GM10266 (cell line): Measurements from ENCODE around the gene TNFRSF1A.
"Not testable (repeated sequence)": the region's sequence is repeated elsewhere in the genome, so short reads cannot be mapped to it uniquely, and the experiment has no call there.

Experiments used
- DNase-seq: peaks from one replicate; pipeline ENCODE4 v3.0.0; 2012; ENCODE audit errors: extremely low spot score
- TF ChIP-seq, protein P1 (sequence below): IDR thresholded peaks from 2 replicates; pipeline ENCODE4 v1.5.1; 2012; ENCODE audit warnings: mild to moderate bottlenecking, low read depth; ENCODE audit not compliant: control insufficient read depth, insufficient read depth; ENCODE audit errors: missing control alignments

Gene TNFRSF1A

DNA sequence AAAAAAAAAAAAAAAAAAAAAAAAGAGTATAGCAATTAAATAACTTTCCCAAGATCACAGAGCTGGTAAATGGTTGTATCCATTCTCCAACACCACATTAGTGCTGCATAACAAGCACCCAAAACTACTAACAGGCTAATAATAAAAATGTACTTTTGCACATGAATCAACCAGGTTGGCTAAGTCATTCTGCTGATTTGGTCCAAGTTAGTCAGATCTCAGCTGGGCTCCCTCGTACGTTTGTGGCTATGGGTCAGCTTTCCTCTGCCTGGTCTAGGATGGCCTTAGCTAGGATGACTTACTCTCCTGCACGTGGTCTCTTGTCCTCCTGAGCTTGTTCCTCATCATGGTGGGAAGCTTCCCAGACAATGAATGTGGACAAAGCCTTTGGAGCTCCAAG, 39.3 kb downstream of the TNFRSF1A start:
- no peak for DNase-seq
- TF ChIP-seq, protein P1, sequence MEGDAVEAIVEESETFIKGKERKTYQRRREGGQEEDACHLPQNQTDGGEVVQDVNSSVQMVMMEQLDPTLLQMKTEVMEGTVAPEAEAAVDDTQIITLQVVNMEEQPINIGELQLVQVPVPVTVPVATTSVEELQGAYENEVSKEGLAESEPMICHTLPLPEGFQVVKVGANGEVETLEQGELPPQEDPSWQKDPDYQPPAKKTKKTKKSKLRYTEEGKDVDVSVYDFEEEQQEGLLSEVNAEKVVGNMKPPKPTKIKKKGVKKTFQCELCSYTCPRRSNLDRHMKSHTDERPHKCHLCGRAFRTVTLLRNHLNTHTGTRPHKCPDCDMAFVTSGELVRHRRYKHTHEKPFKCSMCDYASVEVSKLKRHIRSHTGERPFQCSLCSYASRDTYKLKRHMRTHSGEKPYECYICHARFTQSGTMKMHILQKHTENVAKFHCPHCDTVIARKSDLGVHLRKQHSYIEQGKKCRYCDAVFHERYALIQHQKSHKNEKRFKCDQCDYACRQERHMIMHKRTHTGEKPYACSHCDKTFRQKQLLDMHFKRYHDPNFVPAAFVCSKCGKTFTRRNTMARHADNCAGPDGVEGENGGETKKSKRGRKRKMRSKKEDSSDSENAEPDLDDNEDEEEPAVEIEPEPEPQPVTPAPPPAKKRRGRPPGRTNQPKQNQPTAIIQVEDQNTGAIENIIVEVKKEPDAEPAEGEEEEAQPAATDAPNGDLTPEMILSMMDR, result no peak

DNA sequence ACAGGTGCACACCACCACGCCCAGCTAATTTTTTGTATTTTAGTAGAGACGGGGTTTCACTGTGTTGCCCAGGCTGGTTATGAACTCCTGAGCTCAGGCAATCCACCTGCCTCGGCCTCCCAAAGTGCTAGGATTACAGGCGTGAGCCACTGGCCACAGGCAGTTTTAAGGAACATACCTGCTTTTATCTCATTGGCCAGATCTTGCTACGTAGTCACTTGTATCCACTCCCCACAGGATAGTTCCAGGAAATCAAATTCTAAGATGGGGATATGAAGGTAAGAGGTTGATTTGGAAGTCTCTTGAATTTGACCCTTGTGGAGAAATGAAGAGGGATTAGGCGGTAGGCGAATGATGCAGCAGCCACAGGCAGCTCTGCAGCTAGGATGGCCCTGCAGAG, 40.2 kb downstream of the TNFRSF1A start:
- DNase-seq, result no peak
- TF ChIP-seq, protein P1, result no peak

DNA sequence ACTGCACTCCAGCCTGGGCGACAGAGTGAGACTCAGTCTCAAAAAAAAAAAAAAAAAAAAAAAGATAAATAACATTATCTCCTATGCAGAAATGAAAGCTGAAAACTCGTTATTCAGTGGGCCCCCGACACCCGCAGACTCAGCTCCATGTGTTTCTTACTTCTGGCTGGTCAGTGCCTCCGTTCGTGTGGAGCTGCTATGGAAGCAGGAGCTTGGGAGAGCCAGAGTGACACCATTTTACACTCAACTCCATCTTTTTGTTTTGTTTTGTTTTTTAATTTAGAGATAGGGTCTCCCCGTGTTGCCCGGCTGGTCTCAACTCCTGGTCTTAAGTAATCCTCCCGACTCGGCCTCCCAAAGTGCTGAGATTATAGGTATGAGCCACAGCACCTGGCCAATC, 44.7 kb downstream of the TNFRSF1A start:
- TF ChIP-seq, protein P1, result no peak
- DNase-seq, result no peak

DNA sequence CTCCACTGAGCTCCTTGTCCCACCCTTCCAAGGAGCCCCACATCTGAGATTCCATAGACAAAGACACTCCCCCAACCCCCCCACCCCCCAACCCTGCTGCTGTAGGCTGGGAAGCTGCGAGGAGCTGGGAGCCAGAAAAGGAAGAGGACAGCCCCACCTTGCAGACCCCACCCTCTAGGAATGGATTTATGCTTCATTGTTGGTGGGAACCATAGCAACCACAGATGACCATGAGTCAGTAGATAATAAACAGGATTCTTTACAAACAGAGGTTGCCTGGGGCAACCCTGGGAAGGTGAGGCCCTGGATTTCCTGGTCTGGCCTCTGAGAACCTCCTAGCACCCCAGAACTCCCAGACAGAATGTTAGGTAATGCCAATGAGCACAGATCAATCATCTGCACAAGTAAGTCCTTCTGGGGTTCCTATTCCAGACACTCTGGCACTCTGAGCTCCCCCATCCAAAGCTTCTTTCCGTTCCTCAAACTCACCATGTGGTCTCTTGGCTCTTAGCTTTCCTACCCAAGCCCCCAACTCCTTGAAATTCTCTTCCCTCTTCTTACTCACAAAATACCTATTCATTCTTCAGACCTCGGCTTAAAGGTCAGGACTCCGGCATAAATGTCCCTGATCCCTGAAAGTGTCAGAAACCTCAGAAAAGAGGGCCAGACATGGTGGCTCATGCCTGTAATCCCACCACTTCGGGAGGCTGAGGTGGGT, 46.6 kb downstream of the TNFRSF1A start:
- TF ChIP-seq, protein P1, result no peak
- DNase-seq, result no peak

DNA sequence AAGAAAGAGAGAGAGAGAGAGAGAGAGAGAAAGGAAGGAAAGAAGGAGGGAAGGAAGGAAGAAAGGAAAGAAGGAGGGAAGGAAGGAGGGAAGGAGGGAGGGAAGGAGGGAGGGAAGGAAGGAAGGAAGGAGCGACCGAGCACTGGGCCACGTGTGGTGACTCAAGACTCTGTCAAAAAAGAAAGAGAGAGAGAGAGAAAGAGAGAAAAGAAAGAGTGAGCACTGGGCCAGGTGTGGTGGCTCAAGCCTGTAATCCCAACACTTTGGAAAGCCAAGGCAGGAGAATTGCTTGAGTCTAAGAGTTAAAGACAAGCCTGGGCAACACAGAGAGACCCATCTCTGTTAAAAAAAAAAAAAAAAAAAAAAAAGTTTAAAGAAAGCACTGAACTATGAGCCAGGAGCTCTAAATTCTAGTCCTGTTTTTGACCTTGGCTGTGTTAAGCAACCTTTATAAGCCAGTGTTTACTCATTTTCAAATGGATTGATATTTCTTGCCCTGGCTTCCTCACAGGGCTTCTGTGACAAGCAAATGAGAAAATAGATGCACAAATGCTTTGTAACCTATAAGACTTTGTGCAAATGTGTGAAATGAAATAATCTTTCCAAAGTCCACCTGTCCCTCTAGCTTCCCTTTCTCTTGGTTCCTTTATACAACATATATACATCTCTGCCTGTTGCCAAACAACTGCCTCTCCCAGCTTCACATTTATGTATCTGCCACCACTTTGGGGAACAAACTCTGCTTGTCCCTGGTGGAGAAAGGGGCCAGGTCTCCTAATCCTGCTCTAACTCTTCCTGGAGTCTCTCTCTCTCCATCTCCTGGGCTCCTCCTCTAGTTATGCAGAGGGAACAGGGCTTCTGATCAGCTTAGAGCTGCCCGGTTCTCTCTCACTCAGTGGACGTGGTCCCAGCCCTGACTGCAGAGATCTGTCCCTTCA, 47.5 kb downstream of the TNFRSF1A start:
- TF ChIP-seq, protein P1, result no peak
- no peak for DNase-seq

DNA sequence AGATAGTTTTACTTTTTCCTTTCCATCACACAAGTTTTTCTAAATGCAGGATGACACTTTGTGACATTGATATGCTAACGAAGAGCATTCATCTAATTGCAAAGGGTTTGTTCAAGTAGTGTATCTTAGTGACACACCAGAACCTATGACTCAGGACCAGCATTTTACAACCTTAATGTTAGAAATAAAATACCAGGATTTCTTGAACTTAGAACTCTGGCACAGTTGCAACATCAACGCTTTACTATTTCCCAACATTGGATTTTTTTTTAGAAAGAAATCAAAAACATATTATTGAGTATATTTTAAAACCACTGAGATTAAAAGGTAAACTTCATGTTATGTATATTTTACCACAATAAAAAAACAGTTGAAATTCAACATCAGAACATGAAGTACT, 49.3 kb downstream of the TNFRSF1A start:
- DNase-seq, result no peak
- TF ChIP-seq, protein P1, result no peak

DNA sequence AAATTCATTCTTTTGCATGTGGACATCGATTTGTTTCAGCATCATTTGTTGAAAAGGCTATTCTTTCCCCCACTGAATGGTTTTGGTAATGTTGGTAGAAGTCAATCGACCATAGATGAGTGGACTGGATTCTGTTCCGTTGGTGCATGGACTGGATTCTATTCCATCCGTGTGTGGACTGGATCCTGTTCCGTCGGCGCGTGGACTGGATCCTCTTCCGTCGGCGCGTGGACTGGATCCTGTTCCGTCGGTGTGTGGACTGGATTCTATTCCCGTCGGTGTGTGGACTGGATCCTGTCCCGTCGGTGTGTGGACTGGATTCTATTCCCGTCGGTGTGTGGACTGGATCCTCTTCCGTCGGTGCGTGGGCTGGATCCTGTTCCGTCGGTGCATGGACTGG, 52.0 kb downstream of the TNFRSF1A start:
- not testable (repeated sequence) for DNase-seq

DNA sequence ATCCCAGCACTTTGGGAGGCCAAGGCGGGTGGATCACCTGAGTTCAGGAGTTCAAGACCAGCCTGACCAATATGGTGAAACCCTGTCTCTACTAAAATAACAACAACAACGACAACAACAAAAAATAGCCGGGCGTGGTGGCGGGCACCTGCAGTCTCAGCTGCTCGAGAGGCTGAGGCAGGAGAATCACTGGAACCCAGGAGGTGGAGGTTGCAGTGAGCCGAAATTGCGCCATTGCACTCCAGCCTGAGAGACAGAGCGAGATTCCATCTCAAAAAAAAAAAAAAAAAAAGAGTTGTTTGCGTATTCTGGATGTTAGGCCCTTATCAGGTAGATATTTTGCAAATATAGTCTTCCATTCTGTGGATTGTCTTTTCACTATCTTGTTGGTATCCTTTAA, 52.8 kb downstream of the TNFRSF1A start:
- not testable (repeated sequence) for DNase-seq
